HCEC 1CT (cell line): Measurements from ENCODE around the gene UBA6.
"Not testable (repeated sequence)": the region's sequence is repeated elsewhere in the genome, so short reads cannot be mapped to it uniquely, and the experiment has no call there.

ENCODE experiments used
- DNase-seq: peaks from one replicate; pipeline ENCODE4 v3.0.0-alpha.2; 2017

UBA6 gene

DNA sequence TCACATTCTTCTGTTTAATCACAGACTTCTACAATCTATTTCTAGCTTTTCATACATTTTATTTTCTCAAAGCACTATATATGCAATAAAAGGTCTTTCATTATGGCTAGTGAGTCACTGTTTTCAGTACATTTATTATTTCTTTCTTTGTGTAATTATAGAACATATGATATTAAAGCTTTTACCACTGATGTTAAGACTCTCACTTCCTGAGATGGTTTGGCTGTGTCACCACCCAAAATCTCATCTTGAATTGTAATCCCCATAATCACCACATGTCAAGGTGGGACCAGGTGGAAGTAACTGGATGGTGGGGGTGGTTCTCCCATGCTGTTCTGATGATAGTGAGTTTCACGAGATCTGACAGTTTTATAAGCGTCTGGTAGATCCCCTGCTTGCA lies 41.9 kb downstream of the UBA6 start:
- DNase-seq, result no peak

GRCh38 chr4:67658302-67658701 lies 42.7 kb downstream of the UBA6 start:
- no peak for DNase-seq

DNA sequence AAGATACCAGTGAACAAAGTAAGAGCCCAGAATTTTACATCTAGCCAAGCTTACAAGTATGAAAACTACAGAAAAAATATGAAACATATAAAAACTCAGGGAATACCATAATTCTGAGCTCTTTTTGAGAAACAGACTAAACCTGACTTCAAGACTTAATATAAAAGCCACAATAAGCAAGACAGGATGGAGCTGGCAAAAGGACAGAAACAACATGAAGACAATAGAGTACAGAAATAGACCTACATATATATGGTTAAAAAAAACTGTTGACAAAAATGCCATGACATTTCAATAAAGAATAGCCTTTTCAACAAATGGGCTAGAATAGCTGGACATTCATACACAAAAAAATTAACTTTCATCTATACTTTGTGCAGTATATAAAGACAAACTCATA lies 49.4 kb downstream of the UBA6 start:
- DNase-seq, result no peak

DNA sequence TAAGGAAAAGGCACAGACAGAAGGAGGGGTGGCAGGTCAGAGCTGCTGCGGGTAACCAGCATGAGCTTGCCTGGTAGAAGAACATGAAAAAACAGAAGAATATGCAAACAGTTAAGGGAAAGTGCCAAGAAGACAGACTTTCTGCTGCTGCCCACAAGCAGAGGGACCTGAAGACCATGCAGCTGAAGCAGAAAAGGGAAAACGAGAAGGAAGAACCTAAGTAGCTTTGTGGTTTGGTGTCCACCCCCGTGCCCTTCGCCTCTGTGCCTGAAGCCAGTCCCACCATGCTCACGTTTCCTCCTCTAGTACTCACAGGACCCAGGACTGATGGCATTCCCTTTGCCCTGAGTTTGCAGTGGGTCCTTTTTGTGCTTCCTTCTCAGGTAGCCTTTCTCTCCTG lies 62.8 kb downstream of the UBA6 start:
- no peak for DNase-seq

- DNase-seq, result not testable (repeated sequence)
Measured at GRCh38 chr4:67636978-67637377, 64.0 kb downstream of the UBA6 start.

DNA sequence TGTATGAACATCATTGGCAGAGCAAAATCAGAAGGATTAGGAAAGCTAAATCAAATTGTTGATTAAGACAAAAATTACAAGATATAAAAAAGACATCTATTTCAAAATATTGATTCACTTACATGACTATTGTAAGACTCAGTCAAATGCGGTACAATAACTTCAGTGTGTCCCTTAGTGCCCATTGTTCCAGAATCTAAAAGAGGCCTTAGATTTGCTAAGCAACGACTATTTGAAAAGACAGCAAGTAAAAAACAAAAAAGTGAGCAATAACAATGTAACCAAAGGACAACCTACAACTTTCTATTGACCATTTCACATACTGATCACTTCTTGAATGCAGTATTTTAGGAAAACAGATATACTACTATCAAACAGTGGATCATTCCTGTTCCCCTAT lies 65.6 kb downstream of the UBA6 start:
- DNase-seq, result no peak

DNA sequence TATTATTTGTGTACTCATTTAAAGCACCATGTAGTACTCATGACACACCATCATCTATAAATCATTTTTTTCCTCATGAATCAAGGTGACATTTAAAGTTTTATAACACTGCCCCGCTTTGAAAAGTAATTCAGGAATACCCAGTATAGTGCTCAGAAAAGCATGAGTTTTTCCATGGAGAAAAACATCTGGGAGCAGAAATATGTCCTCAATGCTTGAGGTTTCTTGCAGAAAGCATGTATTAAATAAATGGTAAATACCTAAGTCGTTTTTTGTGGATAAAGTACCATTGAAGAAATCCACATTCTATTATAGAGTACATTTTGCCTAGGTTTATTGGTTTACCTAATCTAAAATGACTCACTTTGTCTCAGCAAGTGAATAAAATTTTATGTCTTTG lies 66.2 kb downstream of the UBA6 start:
- no peak for DNase-seq

GRCh38 chr4:67632492-67632891 lies 68.5 kb downstream of the UBA6 start:
- no peak for DNase-seq

DNA sequence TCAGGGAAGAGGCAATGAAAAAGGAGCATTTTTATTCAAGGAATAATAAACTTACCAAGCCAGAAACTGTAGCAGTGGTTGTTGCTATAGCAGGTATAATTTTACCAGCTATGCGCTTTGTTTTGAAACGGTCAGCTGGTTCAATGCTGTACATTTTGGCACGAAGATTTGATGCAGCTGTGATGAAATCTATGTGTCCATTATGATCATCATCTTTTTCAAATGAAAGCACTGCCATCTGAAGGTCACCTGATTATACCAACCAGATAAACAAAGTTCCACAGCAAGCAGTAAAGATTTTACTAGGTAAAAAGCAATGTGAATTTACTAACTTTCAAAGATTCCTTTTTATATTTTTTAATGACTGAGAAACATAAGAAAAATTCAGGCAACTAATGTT lies 76.0 kb downstream of the UBA6 start:
- no peak for DNase-seq

GRCh38 chr4:67616478-67616877 lies 84.5 kb downstream of the UBA6 start:
- DNase-seq, result no peak

- DNase-seq, result no peak
Measured at GRCh38 chr4:67615119-67615518, 85.8 kb downstream of the UBA6 start.

GRCh38 chr4:67614186-67614585 lies 86.8 kb downstream of the UBA6 start:
- DNase-seq, result no peak

DNA sequence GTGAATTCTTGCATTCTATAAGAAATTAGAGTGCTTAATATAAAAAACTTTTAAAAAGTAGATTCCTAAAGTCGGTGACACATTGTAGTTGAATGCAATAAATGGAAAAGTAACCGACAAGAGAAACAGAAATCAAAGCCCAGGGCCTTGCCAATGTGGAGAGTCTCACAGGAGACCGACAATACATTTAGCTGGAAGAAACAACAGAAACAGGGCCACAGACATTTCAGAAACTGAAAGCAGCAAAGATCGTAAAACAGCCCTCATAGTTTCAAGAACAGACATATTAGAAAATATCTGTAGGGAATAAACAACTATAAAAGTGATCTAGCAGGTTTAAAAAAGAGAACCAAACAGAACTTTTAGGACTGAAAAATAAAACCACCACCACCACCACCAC lies 92.9 kb downstream of the UBA6 start:
- no peak for DNase-seq

GRCh38 chr4:67604749-67605148 lies 96.2 kb downstream of the UBA6 start:
- no peak for DNase-seq

DNA sequence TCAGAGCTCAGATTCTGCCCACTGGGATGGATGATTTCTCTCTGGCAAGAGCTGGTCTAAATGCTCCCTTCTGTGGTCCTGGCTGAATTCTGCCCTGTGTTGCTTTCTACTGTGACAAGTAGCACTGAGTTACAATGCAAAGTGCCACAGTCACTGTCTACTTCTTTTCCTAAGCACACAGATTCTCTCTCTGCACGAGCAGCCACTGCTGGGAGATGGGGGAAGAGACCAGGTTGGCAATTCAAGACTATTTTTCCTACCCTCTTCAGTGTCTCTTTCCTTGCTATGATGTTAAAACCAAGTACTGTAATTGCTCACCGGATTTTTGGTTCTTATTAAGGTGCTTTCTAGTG lies 97.0 kb downstream of the UBA6 start:
- DNase-seq, result no peak

- DNase-seq, result no peak
Measured at GRCh38 chr4:67603310-67604028, 97.5 kb downstream of the UBA6 start.

GRCh38 chr4:67593741-67594175 lies 107.2 kb downstream of the UBA6 start:
- DNase-seq, result no peak

GRCh38 chr4:67587156-67587555 lies 113.8 kb downstream of the UBA6 start:
- no peak for DNase-seq

DNA sequence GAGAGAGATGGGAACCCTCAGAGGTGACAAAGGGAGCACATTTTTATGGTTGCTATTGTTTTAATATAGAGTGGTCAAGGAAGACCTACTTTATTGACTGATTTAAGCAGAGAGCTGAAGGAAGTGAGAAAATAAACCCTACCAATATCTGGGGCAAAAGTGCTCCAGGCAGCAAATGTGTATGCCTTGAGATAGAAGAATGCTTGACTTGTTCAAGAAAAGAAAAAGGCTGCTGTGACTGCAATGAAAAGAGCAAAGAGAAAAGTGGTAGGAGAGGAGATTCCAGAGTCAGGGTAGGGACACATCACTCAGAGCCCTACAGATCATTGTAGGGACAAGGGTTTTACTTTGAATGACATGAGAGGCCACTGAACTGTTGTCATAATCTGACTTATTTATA lies 116.5 kb downstream of the UBA6 start:
- DNase-seq, result no peak

DNA sequence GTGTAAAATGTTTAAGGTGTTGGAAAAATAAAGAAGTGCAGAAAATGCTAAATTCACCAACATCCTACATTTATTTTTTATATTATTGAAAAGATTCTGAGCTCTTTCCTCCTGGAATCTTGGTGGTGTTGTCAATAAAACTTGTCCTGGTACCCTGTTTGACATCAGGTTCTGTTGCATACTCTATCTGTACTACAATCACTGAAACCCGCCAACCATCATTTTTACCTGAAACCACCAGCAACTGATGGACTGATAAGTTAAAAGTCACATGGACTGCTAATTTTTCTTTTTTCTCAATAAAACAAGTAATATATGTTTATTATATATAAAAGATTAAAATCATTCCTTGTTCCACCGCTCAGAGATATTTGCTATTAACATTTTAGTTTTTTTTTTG lies 119.0 kb downstream of the UBA6 start:
- no peak for DNase-seq

GRCh38 chr4:67581208-67581857 lies 119.6 kb downstream of the UBA6 start:
- no peak for DNase-seq

GRCh38 chr4:67580577-67580976 lies 120.4 kb downstream of the UBA6 start:
- DNase-seq, result no peak

GRCh38 chr4:67576538-67576937 lies 124.4 kb downstream of the UBA6 start:
- DNase-seq, result no peak

DNA sequence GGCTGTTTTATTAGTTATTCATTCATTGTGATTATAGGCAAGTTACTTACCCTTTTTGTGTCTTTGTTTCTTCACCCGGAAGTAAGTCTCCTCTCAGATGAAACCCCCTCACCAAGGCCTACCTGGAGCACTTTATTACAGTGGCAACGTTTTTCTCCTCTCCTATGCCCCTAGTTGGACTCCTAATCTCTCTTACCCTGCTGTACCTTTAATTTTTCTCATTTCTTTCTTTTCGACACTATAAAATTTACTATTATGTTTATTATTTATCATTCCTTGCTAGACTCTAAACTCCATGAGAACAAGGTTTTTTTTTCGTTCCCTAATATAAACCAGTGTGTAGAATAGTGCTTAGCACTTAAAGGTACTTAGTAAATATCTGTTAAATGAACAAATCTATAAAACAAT lies 124.9 kb downstream of the UBA6 start:
- no peak for DNase-seq
